Kidney (tissue), 14 donors: ENCODE measurements around the gene ZMYM2. TPM values are rescaled to one million over a fixed set of nuclear protein-coding genes. Genes with fewer than 3 reads are reported as not detected.

ENCODE experiments used
- DNase-seq, 5 donors: peaks; one replicate each; pipeline ENCODE4 v3.0.0-alpha.2; 2013 to 2020
- FAIRE-seq: peaks from 2 replicates; lab custom pipeline; 2012; peaks lifted over from hg19 to GRCh38; lab: Jason Lieb, UNC
- H3K27ac ChIP-seq, 2 donors: one replicate each; pipeline ENCODE4 v1.7.0; 2013; ENCODE audit warnings: low read depth in 2 of 2, low read length in 2 of 2, inconsistent platforms in 1 of 2
- H3K27me3 ChIP-seq: one replicate; pipeline ENCODE4 v1.7.1; 2013; ENCODE audit warnings: low read length, inconsistent platforms; ENCODE audit not compliant: control insufficient read depth, insufficient read depth
- H3K36me3 ChIP-seq, 3 donors: one replicate each; pipeline versions ENCODE4 v1.7.0 to v1.7.1; 2013; ENCODE audit warnings: low read length in 3 of 3, control low read depth in 1 of 3, inconsistent platforms in 1 of 3; ENCODE audit not compliant: insufficient read depth in 3 of 3, control insufficient read depth in 2 of 3
- H3K4me1 ChIP-seq, 3 donors: one replicate each; pipeline versions ENCODE4 v1.7.0 to v1.7.1; 2013; ENCODE audit warnings: low read length in 3 of 3, inconsistent platforms in 1 of 3, low read depth in 1 of 3; ENCODE audit not compliant: control insufficient read depth in 2 of 3, insufficient read depth in 2 of 3
- H3K4me3 ChIP-seq, 3 donors: one replicate each; pipeline versions ENCODE4 v1.7.0 to v1.8.1; 2013; ENCODE audit warnings: low read length in 3 of 3, control low read depth in 1 of 3, inconsistent platforms in 1 of 3
- H3K9ac ChIP-seq, 3 donors: one replicate each; pipeline versions ENCODE4 v1.7.0 to v1.7.1; 2013; ENCODE audit warnings: low read length in 3 of 3, control low read depth in 1 of 3, inconsistent platforms in 1 of 3
- H3K9me3 ChIP-seq, 3 donors: one replicate each; pipeline versions ENCODE4 v1.7.0 to v1.7.1; 2013; ENCODE audit warnings: low read length in 3 of 3, control low read depth in 1 of 3, inconsistent platforms in 1 of 3; ENCODE audit not compliant: control insufficient read depth in 2 of 3, insufficient read depth in 1 of 3
- CTCF ChIP-seq: IDR thresholded peaks from 3 replicates; pipeline ENCODE4 v1.5.1; 2012; ENCODE audit warnings: mild to moderate bottlenecking, moderate library complexity, borderline replicate concordance; ENCODE audit not compliant: insufficient read depth; ENCODE audit errors: extremely low read depth
- intact Hi-C: fragments of 100-400 bp; cut with DNase I; formaldehyde crosslinking; loops from one replicate; pipeline ENCODE4 v1.11.1; 2022
- polyA plus RNA-seq: library from polyadenylated mRNA; stranded (reverse); fragments of 350-450 nt; fragmentation: Illumina TruSeq; extraction: RNeasy Lipid Tissue Mini Kit (QIAGEN cat#74804); gene quantifications from one replicate; pipeline ENCODE4 v1.2.3, GENCODE V29; 2014; ENCODE audit warnings: low read depth, low replicate concordance; ENCODE audit not compliant: insufficient read depth
- total RNA-seq: library from RNA; stranded (reverse); fragmentation: NEBNext Ultra II Directional; extraction: Animal tissue kit (Norgen Biotek cat#: 25700); gene quantifications from one replicate; pipeline ENCODE4 v1.2.1, GENCODE V29; 2021
- donor health status: control.
- donor health status: control.
- donor health status: control.
- donor health status: control.
- donor health status: control.
- donor health status: DM: yes; HTN: yes; CAD: no.
- donor health status: Normal renal cell carcinoma (clear cell type).

Gene ZMYM2
- total and polyA plus RNA-seq, 2 donors from 2014 or later, result 22.7 to 81.3 TPM

GRCh38 chr13:20099319-20099718 lies 140.8 kb downstream of the ZMYM2 start:
- H3K9ac ChIP-seq, result no peak overlapping the region
- H3K27me3 ChIP-seq, result no peaks in the 10 kb centered on the region
- intact Hi-C loops, result no loop called here
- no peaks in the 10 kb centered on the region for H3K4me1 ChIP-seq
- H3K27ac ChIP-seq, result no peak overlapping the region
- no peaks in the 10 kb centered on the region for H3K36me3 ChIP-seq
- no peak for TF ChIP-seq CTCF
- DNase-seq (no peak), FAIRE-seq (no peak)
- H3K9me3 ChIP-seq, result no peaks in the 10 kb centered on the region
- H3K4me3 ChIP-seq, result no peak overlapping the region

GRCh38 chr13:20101467-20102316 lies 143.2 kb downstream of the ZMYM2 start:
- TF ChIP-seq CTCF, result no peak
- no peak for FAIRE-seq

GRCh38 chr13:20102525-20103180 lies 144.1 kb downstream of the ZMYM2 start:
- no peak for TF ChIP-seq CTCF
- no peaks in the 10 kb centered on the region for H3K36me3 ChIP-seq
- H3K27ac ChIP-seq, result no peak overlapping the region
- FAIRE-seq (no peak), DNase-seq (no peak)
- no peaks in the 10 kb centered on the region for H3K9me3 ChIP-seq
- H3K27me3 ChIP-seq, result no peaks in the 10 kb centered on the region
- intact Hi-C loops, result no loop called here
- no peaks in the 10 kb centered on the region for H3K4me1 ChIP-seq
- no peak overlapping the region for H3K4me3 ChIP-seq
- no peak overlapping the region for H3K9ac ChIP-seq

More at GRCh38 chr13:20101467-20102316, 143.2 kb downstream of the ZMYM2 start:
- intact Hi-C loops, result no loop called here
- no peaks in the 10 kb centered on the region for H3K27me3 ChIP-seq
- no peak overlapping the region for H3K27ac ChIP-seq
- no peaks in the 10 kb centered on the region for H3K36me3 ChIP-seq
- H3K9me3 ChIP-seq, result no peaks in the 10 kb centered on the region
- no peak overlapping the region for H3K9ac ChIP-seq
- H3K4me3 ChIP-seq, result no peak overlapping the region
- no peak for DNase-seq
- H3K4me1 ChIP-seq, result no peaks in the 10 kb centered on the region
